ENCODE measurements around the gene BEST1. TPM values are rescaled to one million over a fixed set of nuclear protein-coding genes. Genes with fewer than 3 reads are reported as not detected.

Gene BEST1
- total and polyA plus RNA-seq, 2 of the 13 experiments (the other 11 are each of a cell fraction or from before 2014, with no cell fraction given) = 0.09 to 0.65 TPM

GRCh38 chr11:61964058-61964665, 14.0 kb downstream of the BEST1 start (continued):
- TF ChIP-seq GLMP (CRISPR knock-in tag; IDR thresholded peaks at IDR 0.05; ENCODE audit: borderline replicate concordance) (no peak), ZFP36L2 (CRISPR knock-in tag; IDR thresholded peaks at IDR 0.05) (no peak), ARNT2 (CRISPR knock-in tag; IDR thresholded peaks at IDR 0.05; ENCODE audit: low read depth) (no peak), TFDP1 (CRISPR knock-in tag; IDR thresholded peaks at IDR 0.05; ENCODE audit: borderline replicate concordance) (no peak), NFYC (CRISPR knock-in tag; IDR thresholded peaks at IDR 0.05) (no peak), ZFP36 (IDR thresholded peaks at IDR 0.05; ENCODE audit: borderline replicate concordance, low read depth, low read length, partially characterized antibody) (no peak), MLX (CRISPR knock-in tag; IDR thresholded peaks at IDR 0.05) (no peak), ZNF12 (CRISPR knock-in tag; IDR thresholded peaks at IDR 0.05) (0 out of 2 replicates have a peak, but pooled peaks have one; percentile 27), SIN3B (IDR thresholded peaks at IDR 0.05; ENCODE audit: low read length) (no peak), WIZ (CRISPR knock-in tag; IDR thresholded peaks at IDR 0.05) (no peak), POLR2AphosphoS2 (IDR thresholded peaks at IDR 0.05; ENCODE audit: low read depth, low read length) (peak; percentile 93; the same call in 1 of the 2 replicates), ZNF550 (CRISPR knock-in tag; IDR thresholded peaks at IDR 0.05; ENCODE audit: borderline replicate concordance) (no peak), ZNF383 (CRISPR knock-in tag; IDR thresholded peaks at IDR 0.05; ENCODE audit: borderline replicate concordance) (no peak), ETV5 (CRISPR knock-in tag; IDR thresholded peaks at IDR 0.05; ENCODE audit: borderline replicate concordance) (no peak), AHR (CRISPR knock-in tag; IDR thresholded peaks at IDR 0.05) (no peak), SALL1 (CRISPR knock-in tag; IDR thresholded peaks at IDR 0.05) (no peak; the same call in 1 of the 2 replicates), NKX3-1 (CRISPR knock-in tag; IDR thresholded peaks at IDR 0.05) (no peak), PLRG1 (conservative IDR thresholded peaks at IDR 0.05) (no peak), PRMT3 (CRISPR knock-in tag; IDR thresholded peaks at IDR 0.05; ENCODE audit: borderline replicate concordance, low read depth) (no peak), ZNF460 (CRISPR knock-in tag; IDR thresholded peaks at IDR 0.05; ENCODE audit: borderline replicate concordance) (no peak), EEA1 (CRISPR knock-in tag; IDR thresholded peaks at IDR 0.05; ENCODE audit: borderline replicate concordance) (no peak), SMC3 (IDR thresholded peaks at IDR 0.05; ENCODE audit: low read length) (no peak), HOXA9 (CRISPR knock-in tag; IDR thresholded peaks at IDR 0.05; ENCODE audit: borderline replicate concordance) (no peak), ZBTB43 (CRISPR knock-in tag; conservative IDR thresholded peaks at IDR 0.05) (no peak), TFDP2 (CRISPR knock-in tag; IDR thresholded peaks at IDR 0.05) (no peak), RNF2 (conservative IDR thresholded peaks at IDR 0.05; ENCODE audit: low read depth) (no peak), NFE2L1 (CRISPR knock-in tag; IDR thresholded peaks at IDR 0.05; ENCODE audit: borderline replicate concordance) (no peak), AKAP8 (CRISPR knock-in tag; IDR thresholded peaks at IDR 0.05) (no peak)
